ENCODE data around the gene TBC1D1.

TBC1D1 gene

GRCh38 chr4:38178392-38178995 is 287.6 kb downstream of the TBC1D1 start:
- DNase-seq: no peak

GRCh38 chr4:38179690-38180377 is 288.9 kb downstream of the TBC1D1 start:
- DNase-seq: no peak

- DNase-seq: no peak
Measured at GRCh38 chr4:38180456-38180855, 289.6 kb downstream of the TBC1D1 start.

GRCh38 chr4:38181286-38181685 is 290.4 kb downstream of the TBC1D1 start:
- DNase-seq: no peak

- DNase-seq: no peak
Measured at GRCh38 chr4:38182334-38182998, 291.6 kb downstream of the TBC1D1 start.

DNA sequence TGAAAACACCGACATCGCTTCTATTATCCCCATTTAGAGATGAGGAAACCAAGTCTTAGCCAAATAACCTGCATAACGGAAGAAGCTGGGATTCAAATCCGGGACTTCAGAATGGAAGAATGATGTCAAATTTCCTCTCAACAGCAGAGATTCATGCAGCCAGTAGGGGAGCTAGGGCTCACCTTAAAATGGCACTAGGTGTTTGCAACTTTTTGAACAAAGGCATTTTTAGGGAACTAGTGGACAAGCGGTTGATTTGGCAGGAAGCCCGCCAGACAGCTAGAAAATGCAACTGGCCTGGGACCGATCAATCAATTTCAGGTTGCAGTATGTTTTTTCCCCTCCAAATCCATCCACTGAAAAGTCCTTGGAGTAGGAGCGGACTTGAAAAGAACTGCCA is 293.5 kb downstream of the TBC1D1 start:
- DNase-seq: no peak

DNA sequence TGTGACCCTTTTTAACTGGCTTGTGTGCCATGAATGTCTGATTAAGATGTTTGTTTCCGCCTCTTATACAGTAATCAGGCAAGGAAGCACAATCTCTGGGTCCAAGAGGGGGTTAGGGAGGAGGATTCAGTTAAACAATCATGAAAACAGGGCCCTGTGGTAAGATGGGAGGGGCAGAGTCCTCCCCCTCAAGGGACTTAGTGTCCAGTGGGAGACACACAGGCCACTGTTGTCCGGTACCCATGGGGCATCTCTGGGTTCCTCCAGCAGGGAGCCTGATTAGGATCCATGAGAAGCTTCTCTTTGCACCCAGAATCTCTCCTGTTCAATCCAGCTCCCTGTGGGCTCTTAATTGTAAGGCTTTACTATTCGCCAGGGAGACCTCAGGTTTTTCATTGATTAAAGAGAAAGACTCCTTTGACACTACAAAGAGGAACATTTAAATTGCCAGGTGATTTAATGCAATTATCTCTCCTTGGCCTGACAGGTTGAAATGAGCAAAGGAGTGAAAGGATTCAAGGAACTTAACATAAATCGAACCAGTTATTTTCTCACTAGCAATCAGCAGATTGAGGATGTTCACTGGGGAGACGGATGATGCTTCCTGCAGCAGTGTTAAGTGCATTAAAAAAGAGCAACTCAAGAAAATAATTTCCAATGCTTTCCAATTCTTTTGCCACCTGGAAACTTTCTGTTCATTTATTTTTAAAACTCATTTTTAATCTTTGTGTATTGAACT is 294.7 kb downstream of the TBC1D1 start:
- no peak for DNase-seq

- no peak for DNase-seq
Measured at GRCh38 chr4:38188136-38188535, 297.3 kb downstream of the TBC1D1 start.

DNA sequence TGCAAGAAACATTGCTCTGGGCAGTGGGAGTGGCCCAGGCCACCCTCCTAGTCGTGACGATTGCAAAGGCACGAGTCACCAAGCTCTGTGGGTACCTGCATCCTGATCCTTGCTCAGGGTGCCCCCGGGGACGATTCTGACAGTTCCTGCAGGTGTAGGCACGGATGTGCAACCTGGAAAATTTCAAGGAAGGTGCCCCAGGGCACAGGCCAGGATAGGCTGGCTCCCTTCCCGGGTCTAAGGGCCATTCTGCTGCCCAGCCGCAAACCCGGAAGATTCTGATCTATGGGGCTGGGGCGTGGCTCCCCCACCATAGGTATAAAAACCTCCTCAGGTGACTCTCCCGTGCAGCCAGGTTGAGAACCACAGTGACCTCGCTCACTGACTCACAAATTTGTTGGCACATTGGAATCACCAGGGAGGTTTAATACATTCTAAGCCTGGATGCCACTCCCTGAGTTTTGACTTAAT is 297.8 kb downstream of the TBC1D1 start:
- no peak for DNase-seq

Measured in DMS79 (cell line).